ENCODE results near the gene PTP4A2. TPM values are rescaled to one million over a fixed set of nuclear protein-coding genes. Genes with fewer than 3 reads are reported as not detected.

PTP4A2 gene
- total and polyA plus RNA-seq, 10 of the 15 experiments (the other 5 are each of a cell fraction or from before 2014, with no cell fraction given): 180 to 909 (median 375) TPM

DNA sequence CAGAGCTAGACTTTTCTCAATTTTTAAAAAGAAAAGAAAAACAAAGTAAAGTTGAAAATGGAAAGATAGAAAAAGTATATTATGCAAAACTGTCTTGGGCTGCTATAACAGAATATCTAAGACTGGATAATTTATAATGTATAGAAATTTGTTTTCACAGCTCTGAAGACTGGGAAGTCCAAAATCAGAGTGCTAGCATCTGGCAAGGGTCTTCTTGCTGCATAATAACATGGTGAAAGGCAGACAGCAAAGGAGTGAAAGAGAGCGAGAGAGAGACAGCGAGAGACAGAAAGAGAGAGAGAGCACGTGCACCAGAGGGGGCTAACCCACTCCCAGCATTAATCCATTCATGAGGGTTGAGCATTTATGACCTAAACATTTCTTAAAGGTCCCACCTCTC is 63.2 kb downstream of the PTP4A2 start:
- Histone ChIP-seq H3K79me2 (ENCODE audit: control insufficient read depth, insufficient read depth, low read length) (no peaks in the 10 kb centered on the region), H2AFZ (ENCODE audit: control insufficient read depth, low read depth, low read length) (no peak overlapping the region), H3K36me3 (ENCODE audit: control insufficient read depth in 2 of 2, insufficient read depth in 2 of 2, low read length in 1 of 2) (no peaks in the 10 kb centered on the region), H3K27ac (ENCODE audit: control insufficient read depth, insufficient read depth) (no peak overlapping the region), H3K4me2 (ENCODE audit: control insufficient read depth, insufficient read depth) (no peak overlapping the region), H4K20me1 (ENCODE audit: control insufficient read depth, insufficient read depth) (no peaks in the 10 kb centered on the region), H3K27me3 (replicated peaks in 1 of 2; ENCODE audit: control insufficient read depth in 2 of 2, insufficient read depth in 2 of 2, low read length in 1 of 2) (no peaks in the 10 kb centered on the region), H3K4me3 (no peak overlapping the region), H3K9me3 (replicated peaks; ENCODE audit: control insufficient read depth, insufficient read depth, low read length) (no peaks in the 10 kb centered on the region; the same call in 2 of the 3 replicates), H3K4me1 (ENCODE audit: control insufficient read depth, insufficient read depth, low read length) (peaks cover 4% of the 10 kb centered on the region), H3K9ac (ENCODE audit: control insufficient read depth, insufficient read depth, low read length) (no peak overlapping the region)
- 86% methylated on average over 3 of the region's 3 CpGs for WGBS (ENCODE audit: insufficient coverage, insufficient replicate concordance, low lambda C conversion rate, missing lambda C conversion rate)
- RAD21 ChIA-PET (ENCODE audit: unreplicated experiment): no interaction called here
- DNase-seq (ENCODE audit: low read depth, low spot score): no peak
- ATAC-seq: no peak
- BruUV-seq (replicated peaks): no TSS peak
- no peak for FAIRE-seq
- POLR2A ChIA-PET: no interaction called here
- CTCF ChIA-PET: no interaction called here
- in situ Hi-C loops (cut with MboI) (no loop called here), intact Hi-C loops (cut with micrococcal nuclease; ENCODE audit: unreplicated experiment) (no loop called here)
- TF ChIP-seq ZNF207 (IDR thresholded peaks at IDR 0.05; ENCODE audit: borderline replicate concordance) (no peak), POU2F2 (IDR thresholded peaks at IDR 0.05; ENCODE audit: borderline replicate concordance, low read depth, low read length) (no peak), MEF2B (IDR thresholded peaks at IDR 0.05; ENCODE audit: partially characterized antibody, poor library complexity, severe bottlenecking) (no peak), RFX5 (IDR thresholded peaks at IDR 0.05; ENCODE audit: low read depth, low read length) (no peak), MTA3 (IDR thresholded peaks at IDR 0.05; ENCODE audit: borderline replicate concordance, low read length) (no peak), EZH2 (IDR thresholded peaks at IDR 0.05; ENCODE audit: borderline replicate concordance, control insufficient read depth, low read depth, low read length) (no peak), JUND (IDR thresholded peaks at IDR 0.05; ENCODE audit: low read depth, low read length) (no peak), NFXL1 (IDR thresholded peaks at IDR 0.05; ENCODE audit: borderline replicate concordance) (no peak), SMAD1 (IDR thresholded peaks at IDR 0.05; ENCODE audit: low read depth, partially characterized antibody) (no peak), ESRRA (IDR thresholded peaks at IDR 0.05; ENCODE audit: low read length) (no peak), FOS (IDR thresholded peaks at IDR 0.05; ENCODE audit: borderline replicate concordance, extremely low read depth, insufficient read length) (no peak), SMC3 (IDR thresholded peaks at IDR 0.05; ENCODE audit: borderline replicate concordance, low read length) (no peak), TAF1 (IDR thresholded peaks at IDR 0.05; ENCODE audit: borderline replicate concordance, low read depth, low read length) (no peak), PAX8 (IDR thresholded peaks at IDR 0.05) (no peak), USF1 (IDR thresholded peaks at IDR 0.05; ENCODE audit: borderline replicate concordance, extremely low read length, insufficient read depth, low read depth, low read length) (no peak), DPF2 (IDR thresholded peaks at IDR 0.05) (no peak), MXI1 (IDR thresholded peaks at IDR 0.05; ENCODE audit: low read depth, low read length) (no peak), YBX1 (IDR thresholded peaks at IDR 0.05) (no peak)
- TF ChIP-seq, protein P1, sequence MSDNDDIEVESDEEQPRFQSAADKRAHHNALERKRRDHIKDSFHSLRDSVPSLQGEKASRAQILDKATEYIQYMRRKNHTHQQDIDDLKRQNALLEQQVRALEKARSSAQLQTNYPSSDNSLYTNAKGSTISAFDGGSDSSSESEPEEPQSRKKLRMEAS (IDR thresholded peaks at IDR 0.05; ENCODE audit: low read depth, low read length): no peak
- TF ChIP-seq, protein P2, sequence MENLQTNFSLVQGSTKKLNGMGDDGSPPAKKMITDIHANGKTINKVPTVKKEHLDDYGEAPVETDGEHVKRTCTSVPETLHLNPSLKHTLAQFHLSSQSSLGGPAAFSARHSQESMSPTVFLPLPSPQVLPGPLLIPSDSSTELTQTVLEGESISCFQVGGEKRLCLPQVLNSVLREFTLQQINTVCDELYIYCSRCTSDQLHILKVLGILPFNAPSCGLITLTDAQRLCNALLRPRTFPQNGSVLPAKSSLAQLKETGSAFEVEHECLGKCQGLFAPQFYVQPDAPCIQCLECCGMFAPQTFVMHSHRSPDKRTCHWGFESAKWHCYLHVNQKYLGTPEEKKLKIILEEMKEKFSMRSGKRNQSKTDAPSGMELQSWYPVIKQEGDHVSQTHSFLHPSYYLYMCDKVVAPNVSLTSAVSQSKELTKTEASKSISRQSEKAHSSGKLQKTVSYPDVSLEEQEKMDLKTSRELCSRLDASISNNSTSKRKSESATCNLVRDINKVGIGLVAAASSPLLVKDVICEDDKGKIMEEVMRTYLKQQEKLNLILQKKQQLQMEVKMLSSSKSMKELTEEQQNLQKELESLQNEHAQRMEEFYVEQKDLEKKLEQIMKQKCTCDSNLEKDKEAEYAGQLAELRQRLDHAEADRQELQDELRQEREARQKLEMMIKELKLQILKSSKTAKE (IDR thresholded peaks at IDR 0.05; ENCODE audit: low read depth, poor library complexity, severe bottlenecking): no peak
- SMC1A ChIA-PET (ENCODE audit: uncharacterized antibody, unreplicated experiment): interaction anchor here (1.2 to 1.7 kb wide), 2 partner anchors 42 to 80 kb away, joined by 3 read pairs; no protein-coding TSS in a partner anchor

Measured in GM12878 (cell line).